Endothelial cell of umbilical vein (primary cell): ENCODE results near the gene PPP3CA. TPM values are rescaled to one million over a fixed set of nuclear protein-coding genes. Genes with fewer than 3 reads are reported as not detected.

Experiments
- BruUV-seq: library from RNA; stranded (reverse); fragments of 400-500 nt; replicated peaks from 2 replicates; lab custom pipeline; 2021; lab: Mats Ljungman, UMichigan
- CTCF ChIA-PET: fragments of 300-600, 350-600 bp; sonication (Branson Sonifier 250); formaldehyde crosslinking; loops from one replicate; lab custom pipeline; 2021; ENCODE audit warnings: antibody characterized with exemption, inconsistent platforms; lab: Charles Lee
- POLR2A ChIA-PET: fragments of 300-600, 350-600 bp; sonication (Branson Sonifier 250); formaldehyde crosslinking; loops from one replicate; lab custom pipeline; 2021; ENCODE audit warnings: antibody characterized with exemption, inconsistent platforms; lab: Charles Lee
- DNase-seq: peaks from one replicate; pipeline ENCODE4 v3.0.0-alpha.2; 2011; ENCODE audit warnings: low read depth, low spot score
- FAIRE-seq: peaks from 2 replicates; lab custom pipeline; 2011; peaks lifted over from hg19 to GRCh38; lab: Jason Lieb, UNC
- H2AFZ ChIP-seq: 2 replicates; pipeline ENCODE4 v1.6.0; 2012; ENCODE audit warnings: low read depth, low read length, control low read depth, inconsistent platforms
- H3K27ac ChIP-seq: 2 replicates; pipeline ENCODE4 v1.5.1; 2011; ENCODE audit warnings: low read depth, mild to moderate bottlenecking, control low read depth, low read length, moderate library complexity; ENCODE audit not compliant: insufficient read depth
- H3K27me3 ChIP-seq, 2 experiments: 2 replicates each; pipeline versions ENCODE4 v1.6.0 to v1.6.1; 2011; ENCODE audit warnings: low read length in 2 of 2, mixed read lengths in 1 of 2; ENCODE audit not compliant: control insufficient read depth in 2 of 2, insufficient read depth in 2 of 2
- H3K36me3 ChIP-seq, 2 experiments: 2 replicates in 1 of 2; 3 replicates in 1 of 2; pipeline ENCODE4 v1.5.1; 2011; ENCODE audit warnings: low read length in 2 of 2, mild to moderate bottlenecking in 1 of 2, moderate library complexity in 1 of 2; ENCODE audit not compliant: control insufficient read depth in 2 of 2, insufficient read depth in 2 of 2; ENCODE audit errors: extremely low read depth in 1 of 2
- H3K4me1 ChIP-seq: 3 replicates; pipeline ENCODE4 v1.5.1; 2011; ENCODE audit warnings: mild to moderate bottlenecking, low read length; ENCODE audit not compliant: control insufficient read depth, insufficient read depth; ENCODE audit errors: extremely low read depth
- H3K4me2 ChIP-seq: 2 replicates; pipeline ENCODE4 v1.6.1; 2011; ENCODE audit warnings: low read length, control low read depth, mixed read lengths; ENCODE audit not compliant: insufficient read depth
- H3K4me3 ChIP-seq, 3 experiments: fragments of 200-600 bp in 1 of 3; sonication (generic), shearing (Covaris generic) in 1 of 3; replicated peaks in 1 of 3; 2 replicates each; pipeline ENCODE4 v1.5.1; 2011 to 2016; ENCODE audit warnings: control low read depth in 3 of 3, low read length in 3 of 3, mild to moderate bottlenecking in 2 of 3, inconsistent platforms in 1 of 3, low read depth in 1 of 3, moderate library complexity in 1 of 3; ENCODE audit not compliant: insufficient read depth in 1 of 3
- H3K79me2 ChIP-seq: 2 replicates; pipeline ENCODE4 v1.6.0; 2012; ENCODE audit warnings: low read length, inconsistent platforms; ENCODE audit not compliant: control insufficient read depth, insufficient read depth
- H3K9ac ChIP-seq: replicated peaks from 2 replicates; pipeline ENCODE3; 2011; ENCODE audit warnings: low read length, control low read depth; ENCODE audit not compliant: insufficient read depth; ENCODE audit errors: extremely low read depth
- H3K9me1 ChIP-seq: replicated peaks from 3 replicates; pipeline ENCODE4 v1.6.0; 2011; ENCODE audit warnings: mild to moderate bottlenecking, low read length; ENCODE audit not compliant: control insufficient read depth, insufficient read depth; ENCODE audit errors: extremely low read depth
- H3K9me3 ChIP-seq: replicated peaks from 2 replicates; pipeline ENCODE4 v1.5.1; 2012; ENCODE audit warnings: low read length, inconsistent platforms; ENCODE audit not compliant: control insufficient read depth, insufficient read depth
- H4K20me1 ChIP-seq: replicated peaks from 2 replicates; pipeline ENCODE3; 2011; ENCODE audit warnings: mild to moderate bottlenecking, low read length; ENCODE audit not compliant: control insufficient read depth, insufficient read depth; ENCODE audit errors: extremely low read depth
- EZH2 ChIP-seq: IDR thresholded peaks from 2 replicates; pipeline ENCODE4 v1.6.1; 2012; ENCODE audit warnings: borderline replicate concordance, low read depth, mild to moderate bottlenecking, moderate library complexity, low read length, inconsistent platforms; ENCODE audit not compliant: severe bottlenecking
- JUN ChIP-seq: IDR thresholded peaks from 2 replicates; pipeline ENCODE4 v1.6.1; 2011; ENCODE audit warnings: borderline replicate concordance, low read depth; ENCODE audit not compliant: insufficient read length, insufficient read depth
- POLR2AphosphoS5 ChIP-seq: IDR thresholded peaks from 2 replicates; pipeline ENCODE4 v1.6.1; 2012; ENCODE audit warnings: low read depth, mild to moderate bottlenecking, control low read depth, low read length, moderate library complexity; ENCODE audit not compliant: insufficient read depth
- dilution Hi-C: fragments of 300-500 bp; cut with MboI; formaldehyde crosslinking; loops from one replicate; pipeline ENCODE4 v1.15.0; 2019; ENCODE audit warnings: low sequenced_read_pairs; ENCODE audit not compliant: extremely low pct_ligation_motif_present
- intact Hi-C: fragments of 100-400 bp; cut with micrococcal nuclease; formaldehyde crosslinking; loops from one replicate; pipeline ENCODE4 v1.10.0; 2022
- polyA plus RNA-seq, 4 experiments: library from polyadenylated mRNA; depleted of rRNA in 3 of 4; stranded (reverse) in 3 of 4; unstranded in 1 of 4; fragments of >200 nt; gene quantifications; 2 replicates each; pipeline versions ENCODE4 v1.2.1 to v1.2.3, GENCODE V29; 2011 to 2012; ENCODE audit warnings: missing spikeins in 1 of 4
- total RNA-seq: library from RNA; stranded (reverse); gene quantifications from 2 replicates; pipeline ENCODE4 v1.2.3, GENCODE V29; 2021

Gene PPP3CA
- total and polyA plus RNA-seq, 2 donors (not counting 3 experiments of a cell fraction or from before 2014, with no cell fraction given) = 7.0 to 43.3 TPM

GRCh38 chr4:101064541-101065180 lies 282.7 kb downstream of the PPP3CA start:
- Histone ChIP-seq H3K79me2 (no peaks in the 10 kb centered on the region), H3K36me3 (no peaks in the 10 kb centered on the region), H3K27me3 (no peaks in the 10 kb centered on the region), H3K9me3 (no peaks in the 10 kb centered on the region), H3K4me1 (no peaks in the 10 kb centered on the region), H2AFZ (no peak overlapping the region), H3K4me3 (no peak overlapping the region), H3K4me2 (no peak overlapping the region), H3K27ac (no peak overlapping the region), H3K9ac (no peak overlapping the region), H4K20me1 (no peaks in the 10 kb centered on the region), H3K9me1 (no peaks in the 10 kb centered on the region)
- CTCF ChIA-PET = no interaction called here
- no peak for TF ChIP-seq JUN
- FAIRE-seq (no peak), DNase-seq (no peak)
- dilution Hi-C loops (no loop called here), intact Hi-C loops (no loop called here)
- BruUV-seq = no TSS peak
- POLR2A ChIA-PET = no interaction called here

- no peak for TF ChIP-seq POLR2AphosphoS5
- TF ChIP-seq EZH2 = no peak
- TF ChIP-seq JUN = no peak
- Histone ChIP-seq H3K27ac (no peak overlapping the region), H3K9me3 (no peaks in the 10 kb centered on the region), H3K4me1 (no peaks in the 10 kb centered on the region), H3K36me3 (no peaks in the 10 kb centered on the region), H3K9ac (no peak overlapping the region), H3K9me1 (no peaks in the 10 kb centered on the region), H3K27me3 (no peaks in the 10 kb centered on the region), H3K4me2 (no peak overlapping the region), H2AFZ (no peak overlapping the region), H3K4me3 (no peak overlapping the region), H3K79me2 (no peaks in the 10 kb centered on the region), H4K20me1 (no peaks in the 10 kb centered on the region)
- CTCF ChIA-PET = no interaction called here
- no peak for FAIRE-seq
- no peak for DNase-seq
- BruUV-seq = no TSS peak
- POLR2A ChIA-PET = no interaction called here
- dilution Hi-C loops = no loop called here
- intact Hi-C loops = no loop called here
Observed at GRCh38 chr4:101055392-101055791, 291.9 kb downstream of the PPP3CA start.
